AG10803 (cell line): Measurements from ENCODE around the gene GPI.

ENCODE experiments used
- DNase-seq: peaks from one replicate; pipeline ENCODE4 v3.0.0; 2010; ENCODE audit warnings: low read depth
- H3K4me3 ChIP-seq: 2 replicates; pipeline ENCODE4 v1.5.1; 2011; ENCODE audit warnings: mild to moderate bottlenecking, low read length, control low read depth
- TF ChIP-seq, protein P1 (sequence below): conservative IDR thresholded peaks from 2 replicates; pipeline ENCODE4 v1.5.1; 2011; ENCODE audit warnings: mild to moderate bottlenecking, low read length, control low read depth, inconsistent platforms

The GPI gene

DNA sequence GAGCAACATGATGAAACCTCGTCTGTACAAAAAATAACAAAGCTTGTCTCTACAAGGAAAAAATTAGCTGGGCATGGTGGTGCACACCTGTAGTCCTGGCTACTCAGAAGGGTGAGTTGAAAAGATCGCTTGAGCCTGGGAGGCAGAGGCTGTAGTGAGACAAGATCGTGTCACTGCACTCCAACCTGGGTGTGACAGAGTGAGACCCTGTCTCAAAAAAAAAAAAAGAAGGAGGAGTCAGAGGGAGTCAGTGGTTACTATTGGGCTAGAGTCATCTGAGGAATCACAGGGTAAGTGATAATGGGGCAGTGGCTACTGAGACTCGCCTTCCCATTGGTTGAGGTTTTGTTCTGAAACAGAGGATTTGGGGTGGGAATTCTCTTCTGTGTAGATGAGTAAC, 1.9 kb upstream of the GPI start:
- TF ChIP-seq, protein P1, sequence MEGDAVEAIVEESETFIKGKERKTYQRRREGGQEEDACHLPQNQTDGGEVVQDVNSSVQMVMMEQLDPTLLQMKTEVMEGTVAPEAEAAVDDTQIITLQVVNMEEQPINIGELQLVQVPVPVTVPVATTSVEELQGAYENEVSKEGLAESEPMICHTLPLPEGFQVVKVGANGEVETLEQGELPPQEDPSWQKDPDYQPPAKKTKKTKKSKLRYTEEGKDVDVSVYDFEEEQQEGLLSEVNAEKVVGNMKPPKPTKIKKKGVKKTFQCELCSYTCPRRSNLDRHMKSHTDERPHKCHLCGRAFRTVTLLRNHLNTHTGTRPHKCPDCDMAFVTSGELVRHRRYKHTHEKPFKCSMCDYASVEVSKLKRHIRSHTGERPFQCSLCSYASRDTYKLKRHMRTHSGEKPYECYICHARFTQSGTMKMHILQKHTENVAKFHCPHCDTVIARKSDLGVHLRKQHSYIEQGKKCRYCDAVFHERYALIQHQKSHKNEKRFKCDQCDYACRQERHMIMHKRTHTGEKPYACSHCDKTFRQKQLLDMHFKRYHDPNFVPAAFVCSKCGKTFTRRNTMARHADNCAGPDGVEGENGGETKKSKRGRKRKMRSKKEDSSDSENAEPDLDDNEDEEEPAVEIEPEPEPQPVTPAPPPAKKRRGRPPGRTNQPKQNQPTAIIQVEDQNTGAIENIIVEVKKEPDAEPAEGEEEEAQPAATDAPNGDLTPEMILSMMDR = no peak
- DNase-seq = no peak

GRCh38 chr19:34363930-34364329, 1.1 kb upstream of the GPI start:
- DNase-seq = no peak
- TF ChIP-seq, protein P1 = no peak
- no peak overlapping the region for H3K4me3 ChIP-seq

More for the DNA sequence above, 1.9 kb upstream of the GPI start:
- no peak overlapping the region for H3K4me3 ChIP-seq

- H3K4me3 ChIP-seq = peak overlapping the region; percentile 82
- TF ChIP-seq, protein P1 = no peak
- DNase-seq = no peak
Measured at GRCh38 chr19:34364462-34364829, 550 bp upstream of the GPI start.

DNA sequence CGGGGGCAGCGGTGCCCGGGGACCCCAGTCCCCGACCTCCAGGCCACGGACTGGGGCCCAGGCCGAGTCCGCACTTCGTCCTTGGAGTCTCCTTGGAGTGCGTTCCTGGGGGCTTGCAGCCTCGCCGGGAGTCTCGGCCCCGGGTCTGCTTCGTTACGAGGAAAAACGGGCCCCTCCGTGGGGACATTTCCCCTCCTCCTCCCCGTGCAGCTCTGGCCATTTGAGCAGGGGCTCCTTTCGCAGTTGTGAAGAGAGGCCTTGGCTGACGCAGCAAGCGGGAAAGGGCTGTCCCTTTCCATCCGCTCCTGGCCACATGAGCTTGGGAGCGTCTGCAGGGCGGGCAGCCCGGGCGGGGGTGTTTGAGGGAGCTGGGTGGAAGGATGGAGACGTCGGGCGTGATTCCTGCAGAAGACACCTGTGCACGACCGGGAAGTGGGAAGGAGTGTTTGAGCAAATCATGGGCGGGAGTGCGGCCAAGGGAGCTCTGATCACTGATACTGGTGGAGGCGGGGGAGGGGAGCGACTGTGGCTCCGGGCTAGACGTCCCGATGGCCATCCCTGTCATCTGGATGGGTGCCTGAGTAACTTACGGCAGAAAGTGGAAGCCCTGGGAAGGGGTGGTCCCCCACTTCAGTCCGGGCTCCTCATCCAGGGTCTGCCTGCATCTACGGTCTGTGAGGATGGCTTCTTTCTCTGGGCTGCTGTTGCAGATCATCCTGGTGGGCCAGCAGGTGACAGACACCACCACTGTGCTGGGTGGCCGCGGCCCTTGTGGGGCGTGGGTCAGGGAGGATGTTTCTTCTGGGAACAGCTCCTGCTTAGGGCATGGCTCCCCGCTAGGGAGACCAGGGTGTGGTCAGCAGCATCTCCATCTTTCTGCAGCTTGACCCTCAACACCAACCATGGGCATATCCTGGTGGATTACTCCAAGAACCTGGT, 736 bp downstream of the GPI start:
- TF ChIP-seq, protein P1 = no peak
- DNase-seq = peak; percentile 32
- H3K4me3 ChIP-seq = peak overlapping the region; percentile 82

- TF ChIP-seq, protein P1 = no peak
- peak overlapping the region; percentile 82 for H3K4me3 ChIP-seq
- DNase-seq = peak; percentile 77
Measured at GRCh38 chr19:34366738-34367623, 2.0 kb downstream of the GPI start.

- no peak overlapping the region for H3K4me3 ChIP-seq
- no peak for DNase-seq
- TF ChIP-seq, protein P1 = no peak
Measured at GRCh38 chr19:34367624-34367957, 2.6 kb downstream of the GPI start.
